GM12875 (cell line): ENCODE data around the gene CENPP.

Source experiments
- H3K4me3 ChIP-seq: one replicate; pipeline ENCODE4 v1.5.1; 2011; ENCODE audit warnings: low read depth, low read length, control low read depth
- CTCF ChIP-seq: IDR thresholded peaks from 2 replicates; pipeline ENCODE4 v1.5.1; 2011; ENCODE audit warnings: low read depth, mild to moderate bottlenecking, control low read depth, inconsistent platforms, low read length, moderate library complexity, borderline replicate concordance; ENCODE audit not compliant: insufficient read depth

Gene CENPP

GRCh38 chr9:92633614-92634278, 308.0 kb downstream of the CENPP start:
- H3K4me3 ChIP-seq: no peak overlapping the region
- TF ChIP-seq CTCF: 0 out of 2 replicates have a peak, but pooled peaks have one; percentile 2

- peak; percentile 96 for TF ChIP-seq CTCF
- no peak overlapping the region for H3K4me3 ChIP-seq
These were observed 309.2 kb downstream of the CENPP start for GRCh38 chr9:92634712-92635605.

GRCh38 chr9:92635760-92636159, 310.0 kb downstream of the CENPP start:
- no peak for TF ChIP-seq CTCF
- no peak overlapping the region for H3K4me3 ChIP-seq

GRCh38 chr9:92636627-92637026, 310.9 kb downstream of the CENPP start:
- TF ChIP-seq CTCF: no peak

GRCh38 chr9:92637326-92637725, 311.6 kb downstream of the CENPP start:
- H3K4me3 ChIP-seq: no peak overlapping the region
- TF ChIP-seq CTCF: no peak

More at GRCh38 chr9:92636627-92637026, 310.9 kb downstream of the CENPP start:
- no peak overlapping the region for H3K4me3 ChIP-seq

GRCh38 chr9:92637886-92638620, 312.3 kb downstream of the CENPP start:
- no peak overlapping the region for H3K4me3 ChIP-seq
- no peak for TF ChIP-seq CTCF
